K562 (cell line): ENCODE results near the gene ZNF627. TPM values are rescaled to one million over a fixed set of nuclear protein-coding genes. Genes with fewer than 3 reads are reported as not detected.

Experiments
- CEBPB ChIP-seq: fragments of 450-650 bp; IDR thresholded peaks from 2 replicates; pipeline ENCODE4 v1.6.1; 2016; ENCODE audit warnings: missing genetic modification characterization, missing compliant biosample characterization
- CREM ChIP-seq: IDR thresholded peaks from 2 replicates; pipeline ENCODE4 v1.6.1; 2014; ENCODE audit warnings: antibody characterized with exemption, low read depth
- FOXK1 ChIP-seq: sonication (generic); formaldehyde crosslinking; IDR thresholded peaks from 2 replicates; pipeline ENCODE4 v1.8.0; 2022; ENCODE audit warnings: missing genetic modification reagents, mild to moderate bottlenecking, borderline replicate concordance
- HMG20A ChIP-seq: fragments of 450-650 bp; formaldehyde crosslinking; conservative IDR thresholded peaks from 2 replicates; pipeline ENCODE4 v1.4.0; 2020; ENCODE audit warnings: mild to moderate bottlenecking, mixed read lengths
- IFI16 ChIP-seq: fragments of 250-450 bp; sonication (Bioruptor Pico); IDR thresholded peaks from 2 replicates; pipeline ENCODE4 v2.1.2; 2022; ENCODE audit warnings: mild to moderate bottlenecking, inconsistent platforms
- MAZ ChIP-seq, 2 experiments: fragments of 450-650 bp in 1 of 2; sonication (generic) in 1 of 2; formaldehyde crosslinking; IDR thresholded peaks in 1 of 2; conservative IDR thresholded peaks in 1 of 2; 2 replicates each; pipeline versions ENCODE4 v1.4.0 to v1.5.0; 2020; ENCODE audit warnings: mild to moderate bottlenecking in 1 of 2, missing genetic modification reagents in 1 of 2
- MYNN ChIP-seq, 2 experiments: sonication (generic); formaldehyde crosslinking in 1 of 2; IDR thresholded peaks; 2 replicates each; pipeline versions ENCODE4 v1.5.0 to v1.6.1; 2016 to 2020; ENCODE audit warnings: antibody characterized with exemption in 1 of 2, missing genetic modification reagents in 1 of 2
- NR1H2 ChIP-seq: sonication (generic); formaldehyde crosslinking; IDR thresholded peaks from 2 replicates; pipeline ENCODE4 v1.4.0; 2020; ENCODE audit warnings: mild to moderate bottlenecking, missing genetic modification reagents
- NR2C2 ChIP-seq, 2 experiments: fragments of 200-800 bp in 1 of 2; sonication (Bioruptor generic) in 1 of 2; sonication (generic) in 1 of 2; formaldehyde crosslinking in 1 of 2; IDR thresholded peaks; 2 replicates each; pipeline versions ENCODE4 v1.6.1 to v1.8.0; 2016 to 2022; ENCODE audit warnings: mild to moderate bottlenecking in 1 of 2, missing compliant biosample characterization in 1 of 2, missing genetic modification characterization in 1 of 2, missing genetic modification reagents in 1 of 2
- PCBP1 ChIP-seq: fragments of 200-400 bp; formaldehyde crosslinking; IDR thresholded peaks from 2 replicates; pipeline ENCODE4 v1.6.1; 2018; ENCODE audit warnings: mild to moderate bottlenecking, low read depth, low read length; ENCODE audit not compliant: poor library complexity, severe bottlenecking
- PYGO2 ChIP-seq: fragments of 450-650 bp; IDR thresholded peaks from 2 replicates; pipeline ENCODE4 v1.6.1; 2016; ENCODE audit warnings: mild to moderate bottlenecking, missing genetic modification characterization, moderate library complexity, missing compliant biosample characterization
- STAG1 ChIP-seq: sonication (generic); formaldehyde crosslinking; IDR thresholded peaks from 2 replicates; pipeline ENCODE4 v1.5.0; 2020; ENCODE audit warnings: missing genetic modification reagents, borderline replicate concordance
- TAF15 ChIP-seq: fragments of 200-400 bp; formaldehyde crosslinking; IDR thresholded peaks from 2 replicates; pipeline ENCODE4 v1.6.1; 2017; ENCODE audit warnings: mild to moderate bottlenecking, low read depth, low read length, moderate library complexity
- TGIF2 ChIP-seq: sonication (generic); formaldehyde crosslinking; IDR thresholded peaks from 2 replicates; pipeline ENCODE4 v1.8.1; 2022; ENCODE audit warnings: mild to moderate bottlenecking, missing genetic modification reagents, moderate library complexity
- ZFX ChIP-seq: sonication (generic); formaldehyde crosslinking; IDR thresholded peaks from 2 replicates; pipeline ENCODE4 v1.8.0; 2022; ENCODE audit warnings: mild to moderate bottlenecking, missing genetic modification reagents, moderate library complexity
- ZNF24 ChIP-seq: fragments of 450-650 bp; IDR thresholded peaks from 2 replicates; pipeline ENCODE4 v1.6.1; 2016
- polyA plus RNA-seq, 8 experiments: library from polyadenylated mRNA; depleted of rRNA in 4 of 8; stranded (reverse) in 5 of 8; unstranded in 3 of 8; fragments of >200 nt; fragmentation: Nextera tagmentation in 2 of 8; fragmentation: Illumina TruSeq in 1 of 8; extraction: Ambion mirVana in 2 of 8; extraction: Trizol in 1 of 8; gene quantifications; 2 replicates each; pipeline versions ENCODE4 v1.2.1 to v1.2.3, GENCODE V29; 2011 to 2014; ENCODE audit warnings: inconsistent platforms in 1 of 8, missing spikeins in 1 of 8
- total RNA-seq, 7 experiments: library from RNA; depleted of rRNA in 6 of 7; stranded (reverse); fragments of >200 nt in 6 of 7; fragmentation: Illumina TruSeq in 2 of 7; extraction: Trizol in 2 of 7; gene quantifications; 2 replicates each; pipeline versions ENCODE4 v1.2.1 to v1.2.3, GENCODE V29; 2011 to 2021; ENCODE audit warnings: low replicate concordance in 1 of 7
- TF ChIP-seq, protein P1 (sequence below): sonication (generic); formaldehyde crosslinking; IDR thresholded peaks from 2 replicates; pipeline ENCODE4 v1.8.0; 2023; ENCODE audit warnings: mild to moderate bottlenecking, missing genetic modification reagents
- TF ChIP-seq, protein P2 (sequence below): fragments of 250-450 bp; sonication (Bioruptor Pico); IDR thresholded peaks from 2 replicates; pipeline ENCODE4 v1.8.0; 2021; ENCODE audit warnings: borderline replicate concordance, mild to moderate bottlenecking, moderate library complexity; ENCODE audit not compliant: poor library complexity, severe bottlenecking
- TF ChIP-seq, protein P3 (sequence below): sonication (generic); formaldehyde crosslinking; IDR thresholded peaks from 2 replicates; pipeline ENCODE4 v1.8.0; 2022; ENCODE audit warnings: missing genetic modification reagents, mild to moderate bottlenecking, moderate library complexity, borderline replicate concordance
- TF ChIP-seq, protein P4 (sequence below): sonication (generic); formaldehyde crosslinking; IDR thresholded peaks from 2 replicates; pipeline ENCODE4 v1.8.1; 2023; ENCODE audit warnings: mild to moderate bottlenecking, missing genetic modification reagents
- TF ChIP-seq, protein P5 (sequence below): sonication (generic); formaldehyde crosslinking; IDR thresholded peaks from 2 replicates; pipeline ENCODE4 v1.4.0; 2020; ENCODE audit warnings: mild to moderate bottlenecking, missing genetic modification reagents

Gene ZNF627
- total and polyA plus RNA-seq, 9 of the 15 experiments (the other 6 are each of a cell fraction or from before 2014, with no cell fraction given), result 6.4 to 19.9 (median 10.6) TPM

- no peak for TF ChIP-seq FOXK1 (CRISPR knock-in tag)
- TF ChIP-seq, protein P1, sequence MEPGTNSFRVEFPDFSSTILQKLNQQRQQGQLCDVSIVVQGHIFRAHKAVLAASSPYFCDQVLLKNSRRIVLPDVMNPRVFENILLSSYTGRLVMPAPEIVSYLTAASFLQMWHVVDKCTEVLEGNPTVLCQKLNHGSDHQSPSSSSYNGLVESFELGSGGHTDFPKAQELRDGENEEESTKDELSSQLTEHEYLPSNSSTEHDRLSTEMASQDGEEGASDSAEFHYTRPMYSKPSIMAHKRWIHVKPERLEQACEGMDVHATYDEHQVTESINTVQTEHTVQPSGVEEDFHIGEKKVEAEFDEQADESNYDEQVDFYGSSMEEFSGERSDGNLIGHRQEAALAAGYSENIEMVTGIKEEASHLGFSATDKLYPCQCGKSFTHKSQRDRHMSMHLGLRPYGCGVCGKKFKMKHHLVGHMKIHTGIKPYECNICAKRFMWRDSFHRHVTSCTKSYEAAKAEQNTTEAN (CRISPR knock-in tag), result no peak
- TF ChIP-seq NR1H2 (CRISPR knock-in tag), result no peak
- TF ChIP-seq, protein P2, sequence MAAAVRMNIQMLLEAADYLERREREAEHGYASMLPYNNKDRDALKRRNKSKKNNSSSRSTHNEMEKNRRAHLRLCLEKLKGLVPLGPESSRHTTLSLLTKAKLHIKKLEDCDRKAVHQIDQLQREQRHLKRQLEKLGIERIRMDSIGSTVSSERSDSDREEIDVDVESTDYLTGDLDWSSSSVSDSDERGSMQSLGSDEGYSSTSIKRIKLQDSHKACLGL (CRISPR knock-in tag), result no peak
- TF ChIP-seq, protein P3, sequence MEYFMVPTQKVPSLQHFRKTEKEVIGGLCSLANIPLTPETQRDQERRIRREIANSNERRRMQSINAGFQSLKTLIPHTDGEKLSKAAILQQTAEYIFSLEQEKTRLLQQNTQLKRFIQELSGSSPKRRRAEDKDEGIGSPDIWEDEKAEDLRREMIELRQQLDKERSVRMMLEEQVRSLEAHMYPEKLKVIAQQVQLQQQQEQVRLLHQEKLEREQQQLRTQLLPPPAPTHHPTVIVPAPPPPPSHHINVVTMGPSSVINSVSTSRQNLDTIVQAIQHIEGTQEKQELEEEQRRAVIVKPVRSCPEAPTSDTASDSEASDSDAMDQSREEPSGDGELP, result peak; percentile 57; the same call in 1 of the 2 replicates
- TF ChIP-seq IFI16 (CRISPR knock-in tag), result no peak
- no peak for TF ChIP-seq CEBPB (tag)
- no peak for TF ChIP-seq PYGO2 (tag)
- TF ChIP-seq STAG1 (CRISPR knock-in tag), result peak; percentile 69; the same call in 1 of the 2 replicates
- no peak for TF ChIP-seq ZNF24
- TF ChIP-seq NR2C2 (CRISPR knock-in tag; IDR thresholded peaks at IDR 0.05), result no peak
- no peak for TF ChIP-seq NR2C2 (tag; IDR thresholded peaks at IDR 0.05)
- peak; percentile 65 for TF ChIP-seq PCBP1
- TF ChIP-seq TAF15, result no peak
- TF ChIP-seq, protein P4, sequence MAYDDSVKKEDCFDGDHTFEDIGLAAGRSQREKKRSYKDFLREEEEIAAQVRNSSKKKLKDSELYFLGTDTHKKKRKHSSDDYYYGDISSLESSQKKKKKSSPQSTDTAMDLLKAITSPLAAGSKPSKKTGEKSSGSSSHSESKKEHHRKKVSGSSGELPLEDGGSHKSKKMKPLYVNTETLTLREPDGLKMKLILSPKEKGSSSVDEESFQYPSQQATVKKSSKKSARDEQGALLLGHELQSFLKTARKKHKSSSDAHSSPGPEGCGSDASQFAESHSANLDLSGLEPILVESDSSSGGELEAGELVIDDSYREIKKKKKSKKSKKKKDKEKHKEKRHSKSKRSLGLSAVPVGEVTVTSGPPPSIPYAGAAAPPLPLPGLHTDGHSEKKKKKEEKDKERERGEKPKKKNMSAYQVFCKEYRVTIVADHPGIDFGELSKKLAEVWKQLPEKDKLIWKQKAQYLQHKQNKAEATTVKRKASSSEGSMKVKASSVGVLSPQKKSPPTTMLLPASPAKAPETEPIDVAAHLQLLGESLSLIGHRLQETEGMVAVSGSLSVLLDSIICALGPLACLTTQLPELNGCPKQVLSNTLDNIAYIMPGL (CRISPR knock-in tag), result no peak
- TF ChIP-seq MYNN (IDR thresholded peaks at IDR 0.05), result no peak
- TF ChIP-seq MYNN (CRISPR knock-in tag; IDR thresholded peaks at IDR 0.05), result no peak
- TF ChIP-seq, protein P5, sequence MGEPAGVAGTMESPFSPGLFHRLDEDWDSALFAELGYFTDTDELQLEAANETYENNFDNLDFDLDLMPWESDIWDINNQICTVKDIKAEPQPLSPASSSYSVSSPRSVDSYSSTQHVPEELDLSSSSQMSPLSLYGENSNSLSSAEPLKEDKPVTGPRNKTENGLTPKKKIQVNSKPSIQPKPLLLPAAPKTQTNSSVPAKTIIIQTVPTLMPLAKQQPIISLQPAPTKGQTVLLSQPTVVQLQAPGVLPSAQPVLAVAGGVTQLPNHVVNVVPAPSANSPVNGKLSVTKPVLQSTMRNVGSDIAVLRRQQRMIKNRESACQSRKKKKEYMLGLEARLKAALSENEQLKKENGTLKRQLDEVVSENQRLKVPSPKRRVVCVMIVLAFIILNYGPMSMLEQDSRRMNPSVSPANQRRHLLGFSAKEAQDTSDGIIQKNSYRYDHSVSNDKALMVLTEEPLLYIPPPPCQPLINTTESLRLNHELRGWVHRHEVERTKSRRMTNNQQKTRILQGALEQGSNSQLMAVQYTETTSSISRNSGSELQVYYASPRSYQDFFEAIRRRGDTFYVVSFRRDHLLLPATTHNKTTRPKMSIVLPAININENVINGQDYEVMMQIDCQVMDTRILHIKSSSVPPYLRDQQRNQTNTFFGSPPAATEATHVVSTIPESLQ (CRISPR knock-in tag), result no peak
- TF ChIP-seq MAZ (CRISPR knock-in tag; conservative IDR thresholded peaks at IDR 0.05 in 1 of 2, IDR thresholded peaks at IDR 0.05 in 1 of 2), result 0 out of 4 replicates have a peak, but pooled peaks of 1 of the 2 experiments have one; percentile 27
- TF ChIP-seq TGIF2 (CRISPR knock-in tag), result no peak
- no peak for TF ChIP-seq ZFX
- no peak for TF ChIP-seq HMG20A
- TF ChIP-seq CREM, result no peak
Observed at GRCh38 chr19:11587302-11587974, 9.8 kb upstream of the ZNF627 start (continued).
